ENCODE data around the gene FYCO1.
"Not testable (repeated sequence)": the region's sequence is repeated elsewhere in the genome, so short reads cannot be mapped to it uniquely, and the experiment has no call there.

The FYCO1 gene

GRCh38 chr3:45995236-45996192 is at the start of gene FYCO1:
FYCO1 (minus strand) TSS chr3:45995824; CDS start chr3:45984910, 10,914 bp downstream.
- DNase-seq = peak; percentile 87

GRCh38 chr3:46038916-46039315 is 43.3 kb upstream of the FYCO1 start:
- DNase-seq = no peak

- not testable (repeated sequence) for DNase-seq
These were observed 42.4 kb upstream of the FYCO1 start for GRCh38 chr3:46038071-46038470.

GRCh38 chr3:46036191-46036590 is 40.6 kb upstream of the FYCO1 start:
- no peak for DNase-seq

GRCh38 chr3:46031747-46032146 is 36.1 kb upstream of the FYCO1 start:
- DNase-seq = no peak

GRCh38 chr3:46031269-46031668 is 35.6 kb upstream of the FYCO1 start:
- no peak for DNase-seq

- no peak for DNase-seq
These were observed 35.0 kb upstream of the FYCO1 start for GRCh38 chr3:46030626-46031025.

- no peak for DNase-seq
These were observed 34.4 kb upstream of the FYCO1 start for GRCh38 chr3:46029953-46030543.

GRCh38 chr3:46027736-46028397 is 32.2 kb upstream of the FYCO1 start:
- DNase-seq = no peak

- DNase-seq = no peak
These were observed 31.5 kb upstream of the FYCO1 start, which contains the start of gene XCR1 for GRCh38 chr3:46027021-46027705. XCR1 (minus strand) TSS chr3:46027483; CDS start chr3:46021947, 5,536 bp downstream.

GRCh38 chr3:46025139-46025538 is 29.5 kb upstream of the FYCO1 start:
- no peak for DNase-seq

GRCh38 chr3:46024131-46024530 is 28.5 kb upstream of the FYCO1 start:
- DNase-seq = no peak

- no peak for DNase-seq
These were observed 27.5 kb upstream of the FYCO1 start for GRCh38 chr3:46022909-46023785.

GRCh38 chr3:46021516-46021915 is 25.9 kb upstream of the FYCO1 start:
- no peak for DNase-seq

GRCh38 chr3:46020766-46021510 is 25.3 kb upstream of the FYCO1 start:
- DNase-seq = no peak

- no peak for DNase-seq
These were observed 24.1 kb upstream of the FYCO1 start for GRCh38 chr3:46019707-46020106.

GRCh38 chr3:46017720-46018119 is 22.1 kb upstream of the FYCO1 start:
- no peak for DNase-seq

GRCh38 chr3:46013316-46014094 is 17.9 kb upstream of the FYCO1 start:
- no peak for DNase-seq

GRCh38 chr3:46012246-46012645 is 16.6 kb upstream of the FYCO1 start:
- no peak for DNase-seq

GRCh38 chr3:46010519-46011113 is 15.0 kb upstream of the FYCO1 start:
- DNase-seq = no peak

Data from stimulated activated CD4-positive, alpha-beta T cell treated with anti-CD3 and anti-CD28 coated beads, Interleukin-12 subunit alpha, Interleukin-12 subunit beta, amount 100 ng/mL, for 4 hours (primary cell).